ENCODE data around the gene DCAF8.
"Not testable (repeated sequence)": the region's sequence is repeated elsewhere in the genome, so short reads cannot be mapped to it uniquely, and the experiment has no call there.

DCAF8 gene

GRCh38 chr1:160261893-160262794 is at the start of gene DCAF8:
DCAF8 (minus strand) TSS chr1:160262549; CDS start chr1:160244008, 18,541 bp downstream.
- in situ Hi-C loops (cut with MboI; ENCODE audit: low pct_unique_long_range_greater_than_20kb, low sequenced_read_pairs) = no loop called here
- DNase-seq = peak; percentile 97

DNA sequence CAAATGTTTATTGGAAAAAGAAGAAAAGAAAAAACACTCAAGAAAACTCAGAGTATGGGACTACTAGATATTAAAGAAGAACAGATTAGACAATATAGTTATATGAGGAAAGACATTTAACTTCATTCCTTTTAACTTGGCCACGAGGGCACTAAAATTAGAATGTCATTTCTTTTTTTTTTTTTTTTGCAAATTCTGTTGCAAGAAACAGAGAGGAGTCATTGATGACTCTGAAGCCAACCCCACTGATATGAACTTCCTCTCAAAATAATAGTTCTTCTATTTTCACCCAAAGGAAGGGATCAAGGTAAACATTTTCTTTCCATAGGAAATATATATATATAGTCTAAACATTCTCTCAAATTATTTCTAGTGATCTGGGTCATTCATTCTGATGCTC is 47.2 kb upstream of the DCAF8 start:
- in situ Hi-C loops (cut with MboI; ENCODE audit: low pct_unique_long_range_greater_than_20kb, low sequenced_read_pairs) = no loop called here

DNA sequence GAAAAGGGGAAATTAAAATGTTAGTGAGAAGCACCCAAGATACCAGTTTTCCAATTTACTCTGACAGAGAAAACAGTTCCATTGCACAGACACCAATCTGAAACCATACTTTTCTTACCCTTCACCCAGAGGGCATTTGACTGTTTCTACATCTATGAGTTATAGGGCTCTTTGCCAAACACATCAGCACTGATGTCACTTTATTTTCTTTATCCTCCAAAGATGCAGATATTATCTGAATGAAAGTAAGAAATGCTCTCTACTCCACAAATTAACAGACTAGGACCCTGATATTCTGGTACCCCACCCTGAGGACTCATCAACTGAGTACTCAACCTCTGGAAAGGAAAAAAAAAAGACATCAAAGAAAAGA is 46.8 kb upstream of the DCAF8 start:
- in situ Hi-C loops (cut with MboI; ENCODE audit: low pct_unique_long_range_greater_than_20kb, low sequenced_read_pairs) = no loop called here
- DNase-seq = no peak

More for the DNA sequence above, 47.2 kb upstream of the DCAF8 start:
- no peak for DNase-seq

DNA sequence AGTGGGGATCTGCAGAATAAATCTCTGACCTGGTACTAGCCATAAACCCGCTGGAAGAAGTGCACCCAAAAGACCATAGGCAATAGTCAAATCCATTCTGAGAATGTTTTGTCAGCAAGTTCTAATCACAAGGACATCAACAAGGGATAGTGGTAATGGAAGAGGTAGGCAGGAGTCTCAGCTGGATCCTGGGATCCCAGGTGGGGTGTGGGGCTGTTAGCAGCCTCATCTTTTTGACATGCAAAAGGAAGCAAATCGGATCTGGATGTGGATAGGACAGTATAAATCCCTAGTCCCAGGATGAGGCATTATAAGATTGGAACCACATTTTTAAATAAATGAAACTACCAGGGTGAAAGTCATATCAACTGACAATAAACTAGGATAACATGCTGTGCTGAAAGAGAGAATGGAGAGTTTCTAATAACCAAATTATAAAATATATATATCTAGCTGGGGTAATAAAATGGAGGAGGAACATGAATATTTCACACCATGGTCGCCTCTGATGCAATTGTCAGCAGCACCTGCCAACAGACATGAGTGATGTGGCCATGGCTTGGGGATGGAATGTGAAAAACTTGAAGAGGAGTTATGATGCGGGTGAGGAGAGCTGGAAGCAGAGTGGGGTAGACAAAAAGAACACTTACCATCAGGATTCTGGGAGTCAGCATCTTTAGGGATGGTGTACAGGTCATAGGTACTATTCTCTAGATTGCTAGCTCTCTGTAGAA is 46.3 kb upstream of the DCAF8 start:
- no peak for DNase-seq
- in situ Hi-C loops (cut with MboI; ENCODE audit: low pct_unique_long_range_greater_than_20kb, low sequenced_read_pairs) = no loop called here

- in situ Hi-C loops (cut with MboI; ENCODE audit: low pct_unique_long_range_greater_than_20kb, low sequenced_read_pairs) = no loop called here
- no peak for DNase-seq
These were observed 44.9 kb upstream of the DCAF8 start for GRCh38 chr1:160307118-160307791.

- DNase-seq = no peak
- in situ Hi-C loops (cut with MboI; ENCODE audit: low pct_unique_long_range_greater_than_20kb, low sequenced_read_pairs) = no loop called here
These were observed 37.8 kb upstream of the DCAF8 start for GRCh38 chr1:160300173-160300572.

GRCh38 chr1:160296036-160296435 is 33.7 kb upstream of the DCAF8 start:
- in situ Hi-C loops (cut with MboI; ENCODE audit: low pct_unique_long_range_greater_than_20kb, low sequenced_read_pairs) = no loop called here

DNA sequence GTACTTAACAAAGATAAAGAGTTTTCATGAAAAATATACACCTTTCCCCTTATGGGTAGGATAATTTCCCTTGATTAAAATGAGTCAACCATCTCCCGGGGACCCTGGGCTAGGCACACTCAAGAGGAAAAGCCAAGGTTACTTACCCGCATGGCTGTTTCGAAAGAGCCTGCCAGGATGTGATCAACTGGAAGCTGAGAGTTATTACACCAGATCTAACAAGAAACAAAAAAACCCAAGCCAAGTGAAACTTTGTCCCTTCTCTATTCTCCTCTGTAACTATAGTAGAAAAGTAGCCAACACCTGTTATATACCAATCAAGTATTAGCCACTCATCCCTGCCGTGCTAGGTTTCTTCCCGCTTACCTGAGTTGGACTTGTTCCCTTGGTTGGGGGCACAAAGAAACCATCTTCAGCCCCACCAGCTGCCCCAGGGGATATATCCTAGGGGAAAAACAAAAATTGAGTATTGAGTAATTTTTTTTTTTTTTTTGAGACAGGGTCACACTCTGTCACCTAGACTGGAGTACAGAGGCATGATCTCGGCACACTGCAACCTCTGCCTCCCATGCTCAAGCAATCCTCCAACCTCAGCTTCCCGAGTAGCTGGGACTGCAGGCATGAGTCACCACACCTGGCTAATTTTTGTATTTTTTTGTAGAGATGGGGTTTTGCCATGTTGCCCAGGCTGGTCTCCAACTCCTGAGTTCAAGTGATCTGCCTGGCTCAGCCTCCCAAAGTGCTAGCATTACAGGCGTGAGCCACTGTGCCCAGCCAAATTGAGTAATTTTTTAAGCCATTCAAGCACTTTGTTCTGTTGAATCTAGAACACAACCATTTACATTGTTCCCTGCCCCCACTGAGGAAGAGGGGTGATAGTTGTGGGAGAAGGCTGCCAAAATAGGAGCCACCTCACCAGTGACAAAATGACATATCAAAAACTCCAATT is 30.9 kb upstream of the DCAF8 start:
- in situ Hi-C loops (cut with MboI; ENCODE audit: low pct_unique_long_range_greater_than_20kb, low sequenced_read_pairs) = no loop called here

More at GRCh38 chr1:160296036-160296435, 33.7 kb upstream of the DCAF8 start:
- DNase-seq = no peak

GRCh38 chr1:160291248-160292220 is 29.2 kb upstream of the DCAF8 start:
- peak; percentile 86 for DNase-seq
- in situ Hi-C loops (cut with MboI; ENCODE audit: low pct_unique_long_range_greater_than_20kb, low sequenced_read_pairs) = no loop called here

More for the DNA sequence above, 30.9 kb upstream of the DCAF8 start:
- no peak for DNase-seq

DNA sequence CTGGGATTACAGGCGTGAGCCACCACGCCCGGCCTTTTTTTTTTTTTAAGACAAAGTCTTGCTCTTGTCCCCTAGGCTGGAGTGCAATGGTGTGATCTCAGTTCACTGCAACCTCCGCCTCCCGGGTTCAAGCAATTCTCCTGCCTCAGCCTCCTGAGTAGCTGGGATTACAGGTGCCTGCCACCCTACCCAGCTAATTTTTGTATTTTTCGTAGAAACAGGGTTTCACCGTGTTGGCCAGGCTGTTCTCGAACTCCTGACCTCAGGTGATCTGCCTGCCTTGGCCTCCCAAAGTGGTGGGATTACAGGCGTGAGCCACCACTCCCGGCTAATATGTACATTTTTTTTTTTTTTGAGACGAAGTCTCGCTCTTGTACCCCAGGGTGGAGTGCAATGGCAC is 25.4 kb upstream of the DCAF8 start:
- in situ Hi-C loops (cut with MboI; ENCODE audit: low pct_unique_long_range_greater_than_20kb, low sequenced_read_pairs) = not testable (repeated sequence)

DNA sequence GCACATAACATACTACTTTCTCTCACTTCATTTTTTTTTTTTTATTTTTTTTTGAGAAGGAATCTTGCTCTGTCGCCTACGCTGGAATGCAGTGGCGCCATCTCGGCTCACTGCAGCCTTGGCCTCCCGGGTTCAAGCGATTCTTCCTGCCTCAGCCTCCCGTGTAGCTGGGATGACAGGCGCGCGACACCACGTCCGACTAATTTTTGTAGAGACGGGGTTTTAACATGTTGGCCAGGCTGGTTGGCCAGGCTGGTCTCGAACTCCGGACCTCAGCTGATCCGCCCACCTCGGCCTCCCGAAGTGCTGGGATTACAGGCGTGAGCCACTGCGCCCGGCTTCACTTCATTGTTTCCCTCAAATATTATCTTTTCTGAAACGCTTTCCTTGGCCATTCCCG is 23.2 kb upstream of the DCAF8 start:
- in situ Hi-C loops (cut with MboI; ENCODE audit: low pct_unique_long_range_greater_than_20kb, low sequenced_read_pairs) = no loop called here
- no peak for DNase-seq

More for the DNA sequence above, 25.4 kb upstream of the DCAF8 start:
- DNase-seq = not testable (repeated sequence)

DNA sequence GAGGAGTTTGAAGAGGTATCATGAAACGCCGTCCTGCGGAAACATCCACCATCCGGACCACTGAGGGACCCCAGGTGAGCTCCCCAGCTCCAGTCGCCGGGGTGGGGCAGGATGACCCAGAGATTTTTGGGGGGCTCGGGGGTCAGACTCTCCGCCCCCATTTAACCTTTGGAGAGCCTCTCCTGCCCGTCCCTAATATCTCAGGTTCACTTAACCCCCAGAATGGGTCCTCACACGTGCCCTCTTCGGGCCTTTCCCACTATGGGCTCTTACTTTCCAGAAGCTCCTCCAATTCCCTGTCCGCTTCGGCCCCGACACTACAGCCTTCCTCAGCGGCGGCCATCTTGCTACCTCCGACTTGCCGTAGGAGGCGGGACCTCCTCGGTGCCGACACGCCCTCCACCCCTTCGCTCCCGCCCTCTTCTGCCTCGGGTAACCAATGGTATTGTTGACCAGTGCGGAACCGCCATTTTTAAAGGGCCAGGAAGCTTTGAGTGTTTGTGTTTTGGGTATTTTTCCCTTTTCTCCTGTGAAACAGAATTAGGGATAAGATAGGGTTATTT is 22.5 kb upstream of the DCAF8 start, which contains the start of gene PEX19:
Gene PEX19 (minus strand): TSS at position 352 of the 563 bp plus-strand sequence. CDS start 9 bp downstream, at position 343.
- in situ Hi-C loops (cut with MboI; ENCODE audit: low pct_unique_long_range_greater_than_20kb, low sequenced_read_pairs) = no loop called here
- peak; percentile 94 for DNase-seq

DNA sequence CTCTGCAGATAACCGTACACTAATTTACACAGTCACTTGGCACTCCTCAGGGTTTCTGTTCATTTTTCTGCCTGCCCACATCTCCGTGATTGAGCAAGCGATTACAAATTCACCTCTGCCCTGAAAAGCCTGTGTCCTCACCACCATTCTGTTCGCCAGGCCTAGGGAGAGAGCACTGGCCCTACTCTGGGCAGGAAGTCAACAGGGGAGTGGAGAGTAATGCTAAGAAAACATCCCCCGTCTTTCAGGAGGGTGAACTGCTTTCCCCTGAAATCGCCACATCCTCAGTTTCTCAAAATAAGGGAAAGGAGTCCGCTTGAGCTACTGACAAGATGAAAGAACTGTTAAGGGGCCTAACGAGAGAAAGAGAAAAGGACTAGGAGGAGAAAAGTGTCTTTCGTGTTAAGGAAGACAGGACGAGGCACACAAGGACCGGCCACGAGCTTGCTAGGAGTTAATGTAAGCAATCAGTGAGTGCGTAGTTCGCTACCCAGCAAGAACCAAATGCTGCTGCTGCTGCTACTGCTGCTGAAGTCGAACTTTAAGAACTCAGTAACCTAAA is 22.0 kb upstream of the DCAF8 start:
- peak; percentile 38 for DNase-seq
- in situ Hi-C loops (cut with MboI; ENCODE audit: low pct_unique_long_range_greater_than_20kb, low sequenced_read_pairs) = no loop called here

GRCh38 chr1:160282807-160283206 is 20.5 kb upstream of the DCAF8 start:
- in situ Hi-C loops (cut with MboI; ENCODE audit: low pct_unique_long_range_greater_than_20kb, low sequenced_read_pairs) = no loop called here
- DNase-seq = no peak

GRCh38 chr1:160277987-160278386 is 15.6 kb upstream of the DCAF8 start:
- no peak for DNase-seq

DNA sequence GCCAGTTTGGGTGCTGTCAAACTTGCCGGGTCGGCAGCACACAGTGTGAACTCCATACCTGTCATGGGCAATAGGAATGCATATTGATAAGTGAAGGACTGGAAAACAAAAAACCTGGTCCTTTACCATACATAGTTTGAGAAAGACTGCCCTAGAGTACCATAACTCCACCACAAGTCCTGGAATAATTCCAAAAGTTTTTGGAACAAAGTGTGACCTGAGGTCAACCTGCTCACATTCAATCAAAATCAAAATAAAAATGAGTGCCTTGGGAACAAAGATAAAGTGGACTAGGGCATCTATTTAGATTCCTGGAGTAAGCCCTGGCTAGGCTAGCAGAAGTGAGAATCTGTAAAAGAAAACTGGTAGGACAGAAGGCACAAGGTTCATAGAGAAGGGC is 15.0 kb upstream of the DCAF8 start:
- no peak for DNase-seq
- in situ Hi-C loops (cut with MboI; ENCODE audit: low pct_unique_long_range_greater_than_20kb, low sequenced_read_pairs) = no loop called here

More at GRCh38 chr1:160277987-160278386, 15.6 kb upstream of the DCAF8 start:
- in situ Hi-C loops (cut with MboI; ENCODE audit: low pct_unique_long_range_greater_than_20kb, low sequenced_read_pairs) = no loop called here

- in situ Hi-C loops (cut with MboI; ENCODE audit: low pct_unique_long_range_greater_than_20kb, low sequenced_read_pairs) = no loop called here
- no peak for DNase-seq
These were observed 8.7 kb upstream of the DCAF8 start for GRCh38 chr1:160271025-160271424.
